ENCODE measurements around the gene IL18R1. TPM values are rescaled to one million over a fixed set of nuclear protein-coding genes. Genes with fewer than 3 reads are reported as not detected.

IL18R1 gene
- total and polyA plus RNA-seq, 2 donors (not counting 3 experiments of a cell fraction or from before 2014, with no cell fraction given), result 2.9 to 3.6 TPM

GRCh38 chr2:102399499-102400141 lies 44.0 kb downstream of the IL18R1 start:
- no peak overlapping the region for H3K9ac ChIP-seq (replicated peaks; ENCODE audit: extremely low read depth, insufficient read depth, low read length)
- H4K20me1 ChIP-seq (replicated peaks; ENCODE audit: control insufficient read depth, extremely low read depth, insufficient read depth, low read length), result no peaks in the 10 kb centered on the region
- no peaks in the 10 kb centered on the region for H3K4me1 ChIP-seq (ENCODE audit: control insufficient read depth, extremely low read depth, insufficient read depth, low read length)
- no peak overlapping the region for H2AFZ ChIP-seq (ENCODE audit: low read depth, low read length)
- no peaks in the 10 kb centered on the region for H3K9me3 ChIP-seq (replicated peaks; ENCODE audit: control insufficient read depth, insufficient read depth, low read length)
- H3K9me1 ChIP-seq (replicated peaks; ENCODE audit: control insufficient read depth, extremely low read depth, insufficient read depth, low read length), result no peaks in the 10 kb centered on the region
- DNase-seq (ENCODE audit: low read depth, low spot score), result no peak
- H3K27ac ChIP-seq (ENCODE audit: insufficient read depth, low read depth, low read length), result no peak overlapping the region
- BruUV-seq (replicated peaks), result no TSS peak
- CTCF ChIA-PET, result no interaction called here
- intact Hi-C loops (cut with micrococcal nuclease), result no loop called here
- H3K79me2 ChIP-seq (ENCODE audit: control insufficient read depth, insufficient read depth, low read length), result no peaks in the 10 kb centered on the region
- dilution Hi-C loops (cut with MboI; ENCODE audit: extremely low pct_ligation_motif_present, low sequenced_read_pairs), result no loop called here
- H3K36me3 ChIP-seq (ENCODE audit: control insufficient read depth in 2 of 2, extremely low read depth in 1 of 2, insufficient read depth in 2 of 2, low read length in 2 of 2), result no peaks in the 10 kb centered on the region
- TF ChIP-seq POLR2A (IDR thresholded peaks at IDR 0.05; ENCODE audit: low read depth, low read length) (no peak), JUN (IDR thresholded peaks at IDR 0.05; ENCODE audit: borderline replicate concordance, insufficient read depth, insufficient read length, low read depth) (no peak), MAX (IDR thresholded peaks at IDR 0.05; ENCODE audit: insufficient read depth, insufficient read length) (no peak), EZH2 (IDR thresholded peaks at IDR 0.05; ENCODE audit: borderline replicate concordance, low read depth, low read length, severe bottlenecking) (no peak), FOS (IDR thresholded peaks at IDR 0.05; ENCODE audit: borderline replicate concordance, insufficient read depth, low read length) (no peak), POLR2AphosphoS5 (IDR thresholded peaks at IDR 0.05; ENCODE audit: insufficient read depth, low read depth, low read length) (no peak), CTCF (IDR thresholded peaks at IDR 0.05; ENCODE audit: extremely low read depth in 1 of 2, insufficient read depth in 1 of 2, low read depth in 1 of 2, low read length in 2 of 2) (no peak), GATA2 (IDR thresholded peaks at IDR 0.05; ENCODE audit: insufficient read depth, insufficient read length, low read depth, low read length) (no peak), MYC (IDR thresholded peaks at IDR 0.05; ENCODE audit: low read depth, low read length) (no peak)
- no peak for FAIRE-seq
- no peaks in the 10 kb centered on the region for H3K27me3 ChIP-seq (ENCODE audit: control insufficient read depth in 2 of 2, insufficient read depth in 2 of 2, low read length in 2 of 2)
- POLR2A ChIA-PET, result no interaction called here
- H3K4me3 ChIP-seq (replicated peaks in 1 of 3; ENCODE audit: insufficient read depth in 1 of 3, low read depth in 1 of 3, low read length in 3 of 3), result no peak overlapping the region
- H3K4me2 ChIP-seq (ENCODE audit: insufficient read depth, low read length), result no peak overlapping the region

Measured in endothelial cell of umbilical vein (primary cell).